ENCODE measurements around the gene TLE6. TPM values are rescaled to one million over a fixed set of nuclear protein-coding genes. Genes with fewer than 3 reads are reported as not detected.

Gene TLE6
- total and polyA plus RNA-seq, 2 donors (not counting 3 experiments of a cell fraction or from before 2014, with no cell fraction given): 1.6 to 1.9 TPM

DNA sequence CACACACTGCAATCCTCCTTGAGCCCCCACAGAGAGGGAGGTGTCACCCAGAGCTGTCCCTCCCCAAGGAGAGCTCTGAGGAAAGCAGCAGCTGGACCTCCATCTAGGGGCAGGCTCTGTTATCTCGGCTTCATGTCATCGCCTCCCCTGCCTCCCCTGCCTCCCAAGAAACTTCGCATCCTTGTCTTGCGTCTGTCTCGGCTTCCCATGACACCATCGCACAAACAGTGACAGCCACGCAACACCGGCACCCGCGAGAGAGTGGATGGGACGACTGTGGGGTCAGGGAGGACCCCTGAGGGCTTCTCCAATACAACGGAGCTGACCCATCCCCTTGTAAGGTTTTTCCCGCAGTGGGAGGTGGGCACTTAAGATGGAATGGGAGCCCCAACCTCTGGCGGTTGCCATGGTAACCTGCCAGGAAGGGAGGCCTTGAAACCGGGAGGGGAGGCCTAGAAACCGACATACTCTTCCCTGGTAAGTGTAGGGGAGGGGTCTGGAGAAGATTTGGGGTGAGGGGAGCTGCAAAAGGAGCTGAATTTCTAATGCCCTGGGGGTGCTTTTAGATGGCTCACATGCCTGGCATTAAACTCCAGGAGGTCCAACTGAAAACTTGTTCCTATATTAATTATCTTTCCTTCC is 35.4 kb downstream of the TLE6 start:
- no peak overlapping the region for H2AFZ ChIP-seq (ENCODE audit: low read depth, low read length)
- H3K9me3 ChIP-seq (replicated peaks; ENCODE audit: control insufficient read depth, insufficient read depth, low read length): no peaks in the 10 kb centered on the region
- no peak overlapping the region for H3K4me2 ChIP-seq (ENCODE audit: insufficient read depth, low read length)
- peaks cover 0 to 36% of the 10 kb centered on the region in 2 experiments for H3K36me3 ChIP-seq (ENCODE audit: control insufficient read depth in 2 of 2, extremely low read depth in 1 of 2, insufficient read depth in 2 of 2, low read length in 2 of 2)
- no peaks in the 10 kb centered on the region for H3K4me1 ChIP-seq (ENCODE audit: control insufficient read depth, extremely low read depth, insufficient read depth, low read length)
- dilution Hi-C loops (cut with MboI; ENCODE audit: extremely low pct_ligation_motif_present, low sequenced_read_pairs): no loop called here
- H4K20me1 ChIP-seq (replicated peaks; ENCODE audit: control insufficient read depth, extremely low read depth, insufficient read depth, low read length): no peaks in the 10 kb centered on the region
- H3K27me3 ChIP-seq (ENCODE audit: control insufficient read depth in 2 of 2, insufficient read depth in 2 of 2, low read length in 2 of 2): no peaks in the 10 kb centered on the region
- no peak overlapping the region for H3K9ac ChIP-seq (replicated peaks; ENCODE audit: extremely low read depth, insufficient read depth, low read length)
- CTCF ChIA-PET: interaction anchor here (0.5 to 2.9 kb wide), 3 partner anchors 8 to 29 kb away, joined by 3 to 10 read pairs (median 3); no protein-coding TSS in a partner anchor
- intact Hi-C loops (cut with micrococcal nuclease): no loop called here
- DNase-seq (ENCODE audit: low read depth, low spot score) (no peak), FAIRE-seq (no peak)
- H3K79me2 ChIP-seq (ENCODE audit: control insufficient read depth, insufficient read depth, low read length): no peaks in the 10 kb centered on the region
- no TSS peak for BruUV-seq (replicated peaks)
- POLR2A ChIA-PET: no interaction called here
- H3K4me3 ChIP-seq (replicated peaks in 1 of 3; ENCODE audit: insufficient read depth in 1 of 3, low read depth in 1 of 3, low read length in 3 of 3): no peak overlapping the region
- no peaks in the 10 kb centered on the region for H3K9me1 ChIP-seq (replicated peaks; ENCODE audit: control insufficient read depth, extremely low read depth, insufficient read depth, low read length)
- TF ChIP-seq JUN (IDR thresholded peaks at IDR 0.05; ENCODE audit: borderline replicate concordance, insufficient read depth, insufficient read length, low read depth): no peak
- TF ChIP-seq FOS (IDR thresholded peaks at IDR 0.05; ENCODE audit: borderline replicate concordance, insufficient read depth, low read length): no peak
- TF ChIP-seq EZH2 (IDR thresholded peaks at IDR 0.05; ENCODE audit: borderline replicate concordance, low read depth, low read length, severe bottlenecking): no peak
- TF ChIP-seq MYC (IDR thresholded peaks at IDR 0.05; ENCODE audit: low read depth, low read length): no peak
- TF ChIP-seq, protein P1, sequence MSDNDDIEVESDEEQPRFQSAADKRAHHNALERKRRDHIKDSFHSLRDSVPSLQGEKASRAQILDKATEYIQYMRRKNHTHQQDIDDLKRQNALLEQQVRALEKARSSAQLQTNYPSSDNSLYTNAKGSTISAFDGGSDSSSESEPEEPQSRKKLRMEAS (IDR thresholded peaks at IDR 0.05; ENCODE audit: insufficient read depth, insufficient read length): no peak
- TF ChIP-seq POLR2AphosphoS5 (IDR thresholded peaks at IDR 0.05; ENCODE audit: insufficient read depth, low read depth, low read length): no peak
- no peak overlapping the region for H3K27ac ChIP-seq (ENCODE audit: insufficient read depth, low read depth, low read length)

DNA sequence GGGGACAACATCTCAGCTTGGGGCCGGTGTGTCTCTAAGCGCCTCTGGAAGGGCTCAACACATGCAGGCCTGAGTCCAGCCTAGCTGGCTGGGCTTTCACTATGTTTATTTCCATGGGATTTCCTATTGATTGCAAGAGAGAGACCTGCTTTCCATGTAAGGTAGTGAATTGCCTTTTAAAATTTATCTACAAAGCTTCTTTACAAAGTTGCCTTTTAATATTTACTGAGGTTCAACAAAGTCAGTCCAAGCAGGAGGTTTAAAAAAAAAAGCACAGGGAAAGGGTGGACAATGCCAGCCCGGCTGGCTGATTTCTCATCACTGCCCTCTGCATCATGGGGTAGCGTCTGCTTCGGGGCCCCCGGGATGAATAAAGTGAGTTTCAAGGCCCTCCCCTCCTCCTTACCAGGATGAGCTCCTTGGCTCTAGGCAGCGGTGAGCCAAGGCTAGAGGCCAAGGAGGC is 35.9 kb downstream of the TLE6 start:
- Histone ChIP-seq H3K4me1 (ENCODE audit: control insufficient read depth, extremely low read depth, insufficient read depth, low read length) (no peaks in the 10 kb centered on the region), H2AFZ (ENCODE audit: low read depth, low read length) (no peak overlapping the region), H3K4me3 (replicated peaks in 1 of 3; ENCODE audit: insufficient read depth in 1 of 3, low read depth in 1 of 3, low read length in 3 of 3) (no peak overlapping the region), H4K20me1 (replicated peaks; ENCODE audit: control insufficient read depth, extremely low read depth, insufficient read depth, low read length) (no peaks in the 10 kb centered on the region), H3K27me3 (ENCODE audit: control insufficient read depth in 2 of 2, insufficient read depth in 2 of 2, low read length in 2 of 2) (no peaks in the 10 kb centered on the region), H3K9me1 (replicated peaks; ENCODE audit: control insufficient read depth, extremely low read depth, insufficient read depth, low read length) (no peaks in the 10 kb centered on the region), H3K4me2 (ENCODE audit: insufficient read depth, low read length) (no peak overlapping the region), H3K9me3 (replicated peaks; ENCODE audit: control insufficient read depth, insufficient read depth, low read length) (no peaks in the 10 kb centered on the region), H3K27ac (ENCODE audit: insufficient read depth, low read depth, low read length) (no peak overlapping the region), H3K9ac (replicated peaks; ENCODE audit: extremely low read depth, insufficient read depth, low read length) (no peak overlapping the region), H3K79me2 (ENCODE audit: control insufficient read depth, insufficient read depth, low read length) (no peaks in the 10 kb centered on the region), H3K36me3 (ENCODE audit: control insufficient read depth in 2 of 2, extremely low read depth in 1 of 2, insufficient read depth in 2 of 2, low read length in 2 of 2) (peaks cover 0 to 35% of the 10 kb centered on the region in 2 experiments)
- DNase-seq (ENCODE audit: low read depth, low spot score) (no peak), FAIRE-seq (no peak)
- ChIA-PET CTCF (interaction anchor here (0.5 to 2.9 kb wide), 4 partner anchors 9 to 51 kb away, joined by 3 to 10 read pairs (median 4); no protein-coding TSS in a partner anchor), POLR2A (no interaction called here)
- no TSS peak for BruUV-seq (replicated peaks)
- TF ChIP-seq EZH2 (IDR thresholded peaks at IDR 0.05; ENCODE audit: borderline replicate concordance, low read depth, low read length, severe bottlenecking): no peak
- TF ChIP-seq, protein P2, sequence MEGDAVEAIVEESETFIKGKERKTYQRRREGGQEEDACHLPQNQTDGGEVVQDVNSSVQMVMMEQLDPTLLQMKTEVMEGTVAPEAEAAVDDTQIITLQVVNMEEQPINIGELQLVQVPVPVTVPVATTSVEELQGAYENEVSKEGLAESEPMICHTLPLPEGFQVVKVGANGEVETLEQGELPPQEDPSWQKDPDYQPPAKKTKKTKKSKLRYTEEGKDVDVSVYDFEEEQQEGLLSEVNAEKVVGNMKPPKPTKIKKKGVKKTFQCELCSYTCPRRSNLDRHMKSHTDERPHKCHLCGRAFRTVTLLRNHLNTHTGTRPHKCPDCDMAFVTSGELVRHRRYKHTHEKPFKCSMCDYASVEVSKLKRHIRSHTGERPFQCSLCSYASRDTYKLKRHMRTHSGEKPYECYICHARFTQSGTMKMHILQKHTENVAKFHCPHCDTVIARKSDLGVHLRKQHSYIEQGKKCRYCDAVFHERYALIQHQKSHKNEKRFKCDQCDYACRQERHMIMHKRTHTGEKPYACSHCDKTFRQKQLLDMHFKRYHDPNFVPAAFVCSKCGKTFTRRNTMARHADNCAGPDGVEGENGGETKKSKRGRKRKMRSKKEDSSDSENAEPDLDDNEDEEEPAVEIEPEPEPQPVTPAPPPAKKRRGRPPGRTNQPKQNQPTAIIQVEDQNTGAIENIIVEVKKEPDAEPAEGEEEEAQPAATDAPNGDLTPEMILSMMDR (IDR thresholded peaks at IDR 0.05; ENCODE audit: extremely low read depth in 1 of 2, insufficient read depth in 1 of 2, low read depth in 1 of 2, low read length in 2 of 2): no peak
- TF ChIP-seq, protein P1 (IDR thresholded peaks at IDR 0.05; ENCODE audit: insufficient read depth, insufficient read length): no peak
- TF ChIP-seq MYC (IDR thresholded peaks at IDR 0.05; ENCODE audit: low read depth, low read length): no peak
- no peak for TF ChIP-seq JUN (IDR thresholded peaks at IDR 0.05; ENCODE audit: borderline replicate concordance, insufficient read depth, insufficient read length, low read depth)
- TF ChIP-seq FOS (IDR thresholded peaks at IDR 0.05; ENCODE audit: borderline replicate concordance, insufficient read depth, low read length): no peak
- TF ChIP-seq GATA2 (IDR thresholded peaks at IDR 0.05; ENCODE audit: insufficient read depth, insufficient read length, low read depth, low read length): no peak
- TF ChIP-seq POLR2AphosphoS5 (IDR thresholded peaks at IDR 0.05; ENCODE audit: insufficient read depth, low read depth, low read length): no peak
- no peak for TF ChIP-seq POLR2A (IDR thresholded peaks at IDR 0.05; ENCODE audit: low read depth, low read length)
- intact Hi-C loops (cut with micrococcal nuclease) (no loop called here), dilution Hi-C loops (cut with MboI; ENCODE audit: extremely low pct_ligation_motif_present, low sequenced_read_pairs) (no loop called here)

Data from endothelial cell of umbilical vein (primary cell).